Epithelial cell of proximal tubule (primary cell): Measurements from ENCODE around the gene KCNMA1. TPM values are rescaled to one million over a fixed set of nuclear protein-coding genes. Genes with fewer than 3 reads are reported as not detected.

Experiments
- DNase-seq: peaks from one replicate; pipeline ENCODE4 v3.0.0-alpha.2; 2011; ENCODE audit warnings: low read depth
- H3K4me3 ChIP-seq: 2 replicates; pipeline ENCODE4 v1.5.1; 2011; ENCODE audit warnings: low read depth, mild to moderate bottlenecking, low read length
- CTCF ChIP-seq: conservative IDR thresholded peaks from 2 replicates; pipeline ENCODE4 v1.5.1; 2012; ENCODE audit warnings: low read depth, mild to moderate bottlenecking, low read length
- total RNA-seq: library from RNA; depleted of rRNA; stranded (reverse); fragments of >200 nt; gene quantifications from 2 replicates; pipeline ENCODE4 v1.2.3, GENCODE V29; 2015

KCNMA1 gene
- total RNA-seq, 1 donor from 2014 or later = 12.5 TPM

- DNase-seq = no peak
- TF ChIP-seq CTCF = no peak
Measured at GRCh38 chr10:77542710-77543259, 94.8 kb downstream of the KCNMA1 start.

GRCh38 chr10:77541944-77542343 lies 95.7 kb downstream of the KCNMA1 start:
- no peak overlapping the region for H3K4me3 ChIP-seq
- TF ChIP-seq CTCF = no peak
- DNase-seq = no peak

More at GRCh38 chr10:77542710-77543259, 94.8 kb downstream of the KCNMA1 start:
- H3K4me3 ChIP-seq = no peak overlapping the region

- H3K4me3 ChIP-seq = no peak overlapping the region
- no peak for TF ChIP-seq CTCF
Measured at GRCh38 chr10:77541247-77541646, 96.4 kb downstream of the KCNMA1 start.

GRCh38 chr10:77539147-77539935 lies 98.3 kb downstream of the KCNMA1 start:
- no peak for TF ChIP-seq CTCF
- no peak for DNase-seq
- H3K4me3 ChIP-seq = no peak overlapping the region

More at GRCh38 chr10:77541247-77541646, 96.4 kb downstream of the KCNMA1 start:
- no peak for DNase-seq

GRCh38 chr10:77537720-77538373 lies 99.8 kb downstream of the KCNMA1 start:
- no peak for DNase-seq
- TF ChIP-seq CTCF = no peak
- H3K4me3 ChIP-seq = no peak overlapping the region

GRCh38 chr10:77537071-77537470 lies 100.5 kb downstream of the KCNMA1 start:
- no peak for DNase-seq
- no peak overlapping the region for H3K4me3 ChIP-seq
- no peak for TF ChIP-seq CTCF
